Erythroblast (primary cell): Measurements from ENCODE around the gene TAB2.
"Not testable (repeated sequence)": the region's sequence is repeated elsewhere in the genome, so short reads cannot be mapped to it uniquely, and the experiment has no call there.

Experiments used
- DNase-seq, 2 experiments: peaks; one replicate each; lab custom pipeline; 2025; lab: John Stamatoyannopoulos, UW
- GATA1 ChIP-seq: IDR thresholded peaks from 2 replicates; pipeline ENCODE4 v1.6.1; 2011; ENCODE audit warnings: low read depth, mild to moderate bottlenecking, control low read depth, low read length, moderate library complexity
- POLR2A ChIP-seq: IDR thresholded peaks from 2 replicates; pipeline ENCODE4 v1.6.1; 2011; ENCODE audit warnings: mild to moderate bottlenecking, low read length

Gene TAB2

GRCh38 chr6:149458806-149459205, 141.3 kb downstream of the TAB2 start:
- DNase-seq, result no peak
- TF ChIP-seq POLR2A (no peak), GATA1 (no peak)

DNA sequence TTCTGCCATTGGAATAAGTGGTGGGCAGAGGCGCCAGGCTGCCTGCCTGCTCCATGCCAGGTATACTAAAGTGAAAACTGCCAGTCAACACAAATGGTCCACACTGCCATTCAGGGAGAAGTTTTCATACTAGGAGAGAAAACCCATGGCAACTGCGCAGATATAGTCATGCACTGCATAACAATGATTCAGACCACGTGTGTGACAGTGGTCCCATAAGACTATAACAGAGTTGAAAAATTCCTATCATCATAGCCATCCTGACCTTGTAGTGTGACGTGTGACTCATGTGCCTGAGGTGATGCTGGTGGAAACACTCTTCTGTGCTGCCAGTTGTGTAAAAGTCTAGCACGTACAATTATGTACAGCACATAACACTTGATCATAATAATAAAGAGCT, 142.2 kb downstream of the TAB2 start:
- DNase-seq, result no peak

GRCh38 chr6:149460249-149460648, 142.7 kb downstream of the TAB2 start:
- not testable (repeated sequence) for DNase-seq

More for the DNA sequence above, 142.2 kb downstream of the TAB2 start:
- TF ChIP-seq GATA1, result no peak
- TF ChIP-seq POLR2A, result no peak
